ENCODE results near the gene FBXL13. TPM values are rescaled to one million over a fixed set of nuclear protein-coding genes. Genes with fewer than 3 reads are reported as not detected.

FBXL13 gene
- total and polyA plus RNA-seq, 8 donors, result 0.42 to 2.4 (median 1.4) TPM

DNA sequence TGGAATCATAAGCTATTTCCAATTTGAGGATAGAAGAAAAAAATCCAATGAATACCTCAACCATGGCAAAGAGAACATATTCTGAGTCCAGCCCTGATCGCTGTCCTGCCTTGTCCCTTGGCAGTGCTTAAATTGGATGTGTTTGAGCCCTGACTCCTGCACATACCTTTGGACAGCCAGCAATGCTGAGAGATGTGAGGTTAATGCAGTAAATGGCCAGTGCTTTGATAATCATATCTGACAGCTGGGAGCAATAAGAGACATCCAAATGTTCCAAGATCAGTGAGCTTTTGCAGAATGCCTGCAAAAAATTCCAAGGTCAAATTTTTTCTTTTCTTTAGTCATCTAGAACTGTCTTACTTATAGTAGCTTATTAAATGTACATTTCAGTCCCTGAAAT lies 241.9 kb downstream of the FBXL13 start:
- H3K4me3 ChIP-seq, result no peak overlapping the region
- intact Hi-C loops (cut with DNase I), result no loop called here

GRCh38 chr7:102830197-102830596 lies 244.4 kb downstream of the FBXL13 start:
- FAIRE-seq (no peak), ATAC-seq (no peak), DNase-seq (no peak)
- TF ChIP-seq, protein P1, sequence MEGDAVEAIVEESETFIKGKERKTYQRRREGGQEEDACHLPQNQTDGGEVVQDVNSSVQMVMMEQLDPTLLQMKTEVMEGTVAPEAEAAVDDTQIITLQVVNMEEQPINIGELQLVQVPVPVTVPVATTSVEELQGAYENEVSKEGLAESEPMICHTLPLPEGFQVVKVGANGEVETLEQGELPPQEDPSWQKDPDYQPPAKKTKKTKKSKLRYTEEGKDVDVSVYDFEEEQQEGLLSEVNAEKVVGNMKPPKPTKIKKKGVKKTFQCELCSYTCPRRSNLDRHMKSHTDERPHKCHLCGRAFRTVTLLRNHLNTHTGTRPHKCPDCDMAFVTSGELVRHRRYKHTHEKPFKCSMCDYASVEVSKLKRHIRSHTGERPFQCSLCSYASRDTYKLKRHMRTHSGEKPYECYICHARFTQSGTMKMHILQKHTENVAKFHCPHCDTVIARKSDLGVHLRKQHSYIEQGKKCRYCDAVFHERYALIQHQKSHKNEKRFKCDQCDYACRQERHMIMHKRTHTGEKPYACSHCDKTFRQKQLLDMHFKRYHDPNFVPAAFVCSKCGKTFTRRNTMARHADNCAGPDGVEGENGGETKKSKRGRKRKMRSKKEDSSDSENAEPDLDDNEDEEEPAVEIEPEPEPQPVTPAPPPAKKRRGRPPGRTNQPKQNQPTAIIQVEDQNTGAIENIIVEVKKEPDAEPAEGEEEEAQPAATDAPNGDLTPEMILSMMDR (IDR thresholded peaks at IDR 0.05), result no peak
- Histone ChIP-seq H3K4me1 (no peaks in the 10 kb centered on the region), H3K4me3 (no peak overlapping the region), H3K27ac (no peak overlapping the region), H3K36me3 (no peaks in the 10 kb centered on the region), H3K9me3 (no peaks in the 10 kb centered on the region), H3K27me3 (no peaks in the 10 kb centered on the region)
- intact Hi-C loops (cut with DNase I), result no loop called here
- 90 to 94% methylated on average over 2 of the region's 2 CpGs for WGBS, 2 donors

More for the DNA sequence above, 241.9 kb downstream of the FBXL13 start:
- TF ChIP-seq, protein P1 (IDR thresholded peaks at IDR 0.05), result no peak
- H3K36me3 ChIP-seq, result no peaks in the 10 kb centered on the region
- no peaks in the 10 kb centered on the region for H3K4me1 ChIP-seq
- WGBS, 2 donors, result 92 to 97% methylated on average over 1 of the region's 1 CpG
- no peaks in the 10 kb centered on the region for H3K27me3 ChIP-seq
- ATAC-seq (no peak), DNase-seq (no peak), FAIRE-seq (no peak)
- no peak overlapping the region for H3K27ac ChIP-seq
- no peaks in the 10 kb centered on the region for H3K9me3 ChIP-seq

DNA sequence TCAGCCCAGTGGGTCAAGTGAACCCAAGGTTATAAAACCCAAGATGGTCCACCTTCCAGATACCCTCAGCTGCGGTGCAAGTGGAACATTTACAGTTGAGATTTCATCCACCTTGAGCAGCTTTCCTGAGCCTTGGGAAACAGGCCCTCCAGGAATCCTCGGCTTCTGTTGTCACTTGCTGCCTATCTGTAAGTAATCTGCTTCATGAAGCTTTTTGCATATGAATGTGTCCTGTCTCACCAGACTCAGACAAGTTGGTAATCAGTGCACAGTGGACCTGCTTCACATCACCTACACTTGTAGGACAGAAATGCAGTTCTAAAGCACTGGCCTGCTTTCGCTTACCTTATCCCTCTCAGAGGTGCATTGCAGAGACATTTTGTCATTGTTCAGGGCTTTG lies 245.5 kb downstream of the FBXL13 start:
- FAIRE-seq, result no peak
- H3K9me3 ChIP-seq, result no peaks in the 10 kb centered on the region

GRCh38 chr7:102828286-102828685 lies 246.3 kb downstream of the FBXL13 start:
- Histone ChIP-seq H3K27ac (no peak overlapping the region), H3K9me3 (no peaks in the 10 kb centered on the region), H3K4me3 (no peak overlapping the region), H3K4me1 (no peaks in the 10 kb centered on the region), H3K27me3 (no peaks in the 10 kb centered on the region), H3K36me3 (no peaks in the 10 kb centered on the region)
- 95% methylated on average over 2 of the region's 2 CpGs for WGBS, 2 donors
- DNase-seq (no peak), ATAC-seq (no peak), FAIRE-seq (no peak)
- TF ChIP-seq, protein P1 (IDR thresholded peaks at IDR 0.05), result no peak
- intact Hi-C loops (cut with DNase I), result no loop called here

More for the DNA sequence above, 245.5 kb downstream of the FBXL13 start:
- Histone ChIP-seq H3K27ac (no peak overlapping the region), H3K27me3 (no peaks in the 10 kb centered on the region), H3K4me1 (no peaks in the 10 kb centered on the region), H3K36me3 (no peaks in the 10 kb centered on the region), H3K4me3 (no peak overlapping the region)
- TF ChIP-seq, protein P1 (IDR thresholded peaks at IDR 0.05), result no peak
- no peak for DNase-seq
- no peak for ATAC-seq
- intact Hi-C loops (cut with DNase I), result no loop called here
- 95 to 97% methylated on average over 3 of the region's 3 CpGs for WGBS, 2 donors

DNA sequence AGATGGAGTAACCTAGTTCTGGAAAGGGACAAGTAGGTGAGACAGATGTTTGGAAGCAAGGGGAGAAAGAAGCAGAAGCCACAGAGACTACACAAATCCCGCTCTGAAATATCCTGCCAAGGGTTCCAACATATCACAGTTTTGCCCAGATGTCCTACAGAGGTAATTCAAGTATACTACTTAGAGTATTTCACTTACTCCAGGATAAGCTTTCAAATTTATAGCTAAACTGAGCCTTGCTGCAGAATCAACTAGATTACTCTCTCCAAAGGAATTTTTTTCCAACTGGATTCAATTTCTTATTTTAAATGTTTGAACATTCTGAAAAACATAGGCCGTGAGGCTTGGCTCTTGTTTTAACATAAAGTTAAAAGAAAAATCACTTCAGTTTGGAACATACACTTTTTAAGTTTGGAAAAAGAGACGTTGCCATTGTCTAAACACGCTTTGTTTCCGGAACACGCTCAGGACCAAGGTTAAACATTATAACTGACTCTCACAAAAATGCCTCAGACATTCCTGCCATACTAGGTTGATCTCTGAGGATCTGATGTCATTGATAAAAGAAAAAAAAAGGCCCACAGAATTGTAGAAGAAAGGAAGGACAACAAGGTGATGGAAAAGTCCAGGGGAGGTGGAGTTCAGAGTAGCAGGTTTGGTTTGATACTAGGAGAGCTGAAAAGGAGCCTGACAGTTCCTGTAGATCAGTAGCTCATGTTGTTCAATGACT lies 251.0 kb downstream of the FBXL13 start:
- FAIRE-seq, result no peak
- H3K9me3 ChIP-seq, result no peaks in the 10 kb centered on the region
- H3K27ac ChIP-seq, result no peak overlapping the region
- TF ChIP-seq, protein P1 (IDR thresholded peaks at IDR 0.05), result no peak
- H3K4me1 ChIP-seq, result peaks cover 0 to 2% (median under 1%) of the 10 kb centered on the region in 3 donors
- intact Hi-C loops (cut with DNase I), result no loop called here
- no peaks in the 10 kb centered on the region for H3K36me3 ChIP-seq
- no peak overlapping the region for H3K4me3 ChIP-seq
- WGBS, 2 donors, result 73 to 81% methylated on average over 6 of the region's 6 CpGs
- no peaks in the 10 kb centered on the region for H3K27me3 ChIP-seq
- DNase-seq, result no peak
- peak in 1 of 4 donors; percentile 9 for ATAC-seq
